BLaER1 treated with 17β-estradiol and CSF1 and Interleukin-3, amounts not matched to agents 10 nM and 100 nM (cell line): Measurements from ENCODE around the gene RTP3.

ENCODE experiments used
- H3K27ac ChIP-seq, 11 experiments: shearing (Covaris generic); formaldehyde crosslinking; 2 replicates each; pipeline ENCODE4 v1.8.1; 2022
- H3K27me3 ChIP-seq, 11 experiments: shearing (Covaris generic); formaldehyde crosslinking; 2 replicates each; pipeline ENCODE4 v1.8.1; 2022
- H3K36me3 ChIP-seq, 11 experiments: shearing (Covaris generic); formaldehyde crosslinking; 2 replicates each; pipeline ENCODE4 v1.8.1; 2022
- H3K4me1 ChIP-seq, 10 experiments: shearing (Covaris generic); formaldehyde crosslinking; 2 replicates each; pipeline ENCODE4 v1.8.1; 2022
- H3K4me2 ChIP-seq, 11 experiments: shearing (Covaris generic); formaldehyde crosslinking; 2 replicates each; pipeline ENCODE4 v1.8.1; 2022
- H3K4me3 ChIP-seq, 10 experiments: shearing (Covaris generic); formaldehyde crosslinking; 2 replicates each; pipeline ENCODE4 v1.8.1; 2022
- H3K9ac ChIP-seq, 11 experiments: shearing (Covaris generic); formaldehyde crosslinking; 2 replicates each; pipeline ENCODE4 v1.8.1; 2022
- H3K9me3 ChIP-seq, 11 experiments: shearing (Covaris generic); formaldehyde crosslinking; replicated peaks in 1 of 11; 2 replicates each; pipeline ENCODE4 v1.8.1; 2022
- H4K20me1 ChIP-seq, 11 experiments: shearing (Covaris generic); formaldehyde crosslinking; 2 replicates each; pipeline ENCODE4 v1.8.1; 2022
- Cebpa-rat ChIP-seq, 11 experiments: shearing (Covaris generic); IDR thresholded peaks; 2 replicates each; pipeline ENCODE4 v1.8.1; 2022

Gene RTP3

DNA sequence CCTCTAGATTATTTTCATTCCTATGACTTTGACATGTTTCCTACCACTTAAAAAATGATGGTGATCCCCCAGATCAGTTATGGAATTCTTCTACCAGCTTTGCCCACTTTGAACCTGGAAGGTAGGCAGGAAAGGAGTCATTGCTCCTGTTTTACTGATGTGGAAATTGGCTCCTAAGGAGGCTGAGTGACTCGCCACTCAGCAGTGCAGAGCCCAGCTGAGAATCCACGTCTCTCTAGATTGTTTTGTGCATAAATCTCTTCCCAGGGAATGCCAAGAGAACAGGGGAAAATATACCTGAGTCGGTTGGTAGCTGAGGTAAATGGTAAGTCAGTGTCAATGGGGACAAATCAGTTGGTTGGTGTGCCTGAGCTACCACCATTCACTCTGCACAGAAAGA lies 37.7 kb upstream of the RTP3 start:
- Histone ChIP-seq H3K9ac (no peak overlapping the region), H3K4me1 (peaks cover 9 to 26% (median 18%) of the 10 kb centered on the region in 10 experiments; a peak in 19 of 20 replicates), H3K27ac (no peak overlapping the region), H3K36me3 (no peaks in the 10 kb centered on the region), H3K4me2 (no peak overlapping the region), H3K9me3 (peaks cover 0 to 17% (median 9%) of the 10 kb centered on the region in 11 experiments; a peak in 11 of 22 replicates), H3K4me3 (no peak overlapping the region), H4K20me1 (no peaks in the 10 kb centered on the region), H3K27me3 (peaks cover 17 to 24% (median 19%) of the 10 kb centered on the region in 11 experiments)
- TF ChIP-seq Cebpa-rat (IDR thresholded peaks at IDR 0.05) = no peak

DNA sequence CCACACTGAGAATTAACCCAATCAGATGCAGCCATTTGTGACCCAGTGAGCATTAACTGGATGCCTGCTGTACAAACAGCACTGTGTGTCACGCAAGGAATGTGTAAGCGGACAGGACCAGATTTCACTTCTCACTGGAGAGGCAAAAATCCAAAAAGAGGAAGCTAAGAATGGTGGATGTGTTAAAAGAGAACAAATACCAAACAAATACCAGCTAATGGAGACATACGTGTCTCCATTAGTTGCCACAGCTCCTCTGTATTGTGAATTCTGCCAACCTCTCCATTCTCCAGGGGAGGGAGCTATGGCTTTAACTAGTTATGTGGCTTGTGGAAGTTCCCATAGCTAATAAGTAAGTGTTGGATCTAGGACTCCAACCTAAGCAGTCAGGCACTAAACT lies 35.7 kb upstream of the RTP3 start:
- Histone ChIP-seq H4K20me1 (no peaks in the 10 kb centered on the region), H3K27me3 (peaks cover 19 to 32% (median 26%) of the 10 kb centered on the region in 11 experiments), H3K4me2 (peak overlapping the region in 3 of 11 experiments; percentile 3 to 67 (median 14); a peak in 2 of 22 replicates), H3K4me3 (no peak overlapping the region), H3K9me3 (peaks cover 0 to 17% (median 9%) of the 10 kb centered on the region in 11 experiments; a peak in 11 of 22 replicates), H3K4me1 (peaks cover 12 to 29% (median 19%) of the 10 kb centered on the region in 10 experiments), H3K36me3 (no peaks in the 10 kb centered on the region), H3K9ac (no peak overlapping the region), H3K27ac (no peak overlapping the region)
- TF ChIP-seq Cebpa-rat (IDR thresholded peaks at IDR 0.05) = no peak

DNA sequence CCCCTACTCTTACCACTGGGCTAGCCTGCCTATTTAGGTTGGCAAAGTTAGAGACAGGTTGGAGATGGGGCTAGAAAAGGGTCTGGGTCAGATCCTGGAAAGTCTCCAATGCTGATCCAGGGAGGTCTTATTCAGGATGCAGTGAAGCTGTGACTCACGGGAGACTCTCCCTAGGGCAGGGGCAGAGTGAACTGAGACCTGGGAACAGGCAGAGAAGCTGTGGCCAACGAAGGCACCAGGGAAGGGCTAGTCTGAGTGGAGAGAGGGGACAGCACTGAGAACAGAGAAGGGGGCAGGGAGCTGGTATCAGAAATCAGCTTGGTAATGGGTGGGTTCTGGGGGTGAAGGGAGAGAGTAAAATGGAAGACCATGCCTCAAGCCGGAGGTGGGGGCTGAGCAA lies 35.3 kb upstream of the RTP3 start:
- Histone ChIP-seq H3K9me3 (peaks cover 0 to 17% (median 9%) of the 10 kb centered on the region in 11 experiments; a peak in 11 of 22 replicates), H3K27me3 (peaks cover 19 to 32% (median 26%) of the 10 kb centered on the region in 11 experiments), H3K9ac (no peak overlapping the region), H3K4me3 (no peak overlapping the region), H3K4me2 (peak overlapping the region in 6 of 11 experiments; percentile 14 to 79 (median 68); a peak in 8 of 22 replicates), H4K20me1 (no peaks in the 10 kb centered on the region), H3K27ac (no peak overlapping the region), H3K36me3 (no peaks in the 10 kb centered on the region), H3K4me1 (peaks cover 12 to 29% (median 19%) of the 10 kb centered on the region in 10 experiments)
- TF ChIP-seq Cebpa-rat (IDR thresholded peaks at IDR 0.05) = no peak

DNA sequence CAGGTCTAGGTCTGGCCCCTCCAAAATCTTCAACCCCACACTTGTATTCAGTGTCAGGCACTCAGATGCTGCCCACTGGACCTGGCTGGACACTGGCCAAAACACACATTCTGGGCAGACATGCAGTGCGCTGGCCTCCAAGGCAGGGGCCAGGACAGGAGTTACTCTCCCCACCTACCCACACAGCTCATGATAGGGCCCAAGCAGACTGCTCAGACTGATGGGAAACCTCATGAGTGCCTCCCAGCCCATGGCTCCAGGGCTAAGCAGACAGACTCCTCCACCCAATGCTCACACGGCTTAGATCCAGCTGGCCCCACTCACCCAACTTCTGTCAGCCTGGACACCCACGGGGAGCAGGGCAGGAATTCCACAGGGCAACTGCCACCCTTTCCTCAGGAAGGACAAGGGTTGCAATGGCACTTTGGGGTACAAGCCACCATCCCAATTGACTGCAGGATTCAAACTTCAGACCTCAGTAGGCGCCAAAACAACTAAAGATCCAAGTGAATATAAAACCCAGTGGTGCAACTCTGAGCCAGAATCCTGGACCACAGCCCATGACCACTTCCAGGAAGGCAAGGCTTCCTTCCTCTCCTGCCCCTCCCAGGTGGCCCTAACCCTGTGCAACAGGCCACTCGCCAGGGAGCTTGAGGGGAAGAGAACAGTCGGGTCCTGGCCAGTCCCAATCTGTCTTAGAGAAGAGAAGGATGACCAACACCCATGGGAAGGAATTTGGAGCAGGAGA lies 34.5 kb upstream of the RTP3 start:
- peaks cover 12 to 29% (median 19%) of the 10 kb centered on the region in 10 experiments for H3K4me1 ChIP-seq
- no peak for TF ChIP-seq Cebpa-rat (IDR thresholded peaks at IDR 0.05)
- H4K20me1 ChIP-seq = no peaks in the 10 kb centered on the region
- H3K9me3 ChIP-seq = peaks cover 0 to 17% (median 9%) of the 10 kb centered on the region in 11 experiments; a peak in 11 of 22 replicates
- no peak overlapping the region for H3K9ac ChIP-seq
- peak overlapping the region; percentile 23 to 79 (median 65) for H3K4me2 ChIP-seq
- no peaks in the 10 kb centered on the region for H3K36me3 ChIP-seq
- peak overlapping the region in 1 of 11 experiments; percentile 43; a peak in 2 of 22 replicates for H3K27ac ChIP-seq
- H3K4me3 ChIP-seq = no peak overlapping the region
- H3K27me3 ChIP-seq = peaks cover 19 to 32% (median 26%) of the 10 kb centered on the region in 11 experiments

DNA sequence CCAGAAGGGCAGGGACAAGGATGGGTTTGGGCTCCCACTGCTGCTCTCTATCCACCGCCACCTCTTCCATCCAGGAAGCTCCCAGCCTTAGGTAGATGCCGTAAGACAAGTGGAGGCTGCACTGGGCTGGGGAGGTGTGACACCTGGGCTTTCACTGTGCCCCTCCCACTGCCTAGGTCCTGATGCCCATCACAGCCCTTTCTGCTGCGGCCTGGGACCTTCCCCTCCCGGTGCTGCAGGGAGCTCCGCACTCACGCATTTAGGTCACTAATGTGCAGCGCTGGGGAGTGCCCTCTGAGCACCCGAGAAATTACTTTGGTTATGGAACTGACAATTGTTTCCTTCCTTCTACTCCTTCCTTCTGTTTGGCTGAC lies 33.9 kb upstream of the RTP3 start:
- TF ChIP-seq Cebpa-rat (IDR thresholded peaks at IDR 0.05) = no peak
- H3K36me3 ChIP-seq = no peaks in the 10 kb centered on the region
- H4K20me1 ChIP-seq = no peaks in the 10 kb centered on the region
- H3K27me3 ChIP-seq = peaks cover 19 to 32% (median 26%) of the 10 kb centered on the region in 11 experiments
- peak overlapping the region; percentile 23 to 79 (median 65) for H3K4me2 ChIP-seq
- no peak overlapping the region for H3K4me3 ChIP-seq
- no peak overlapping the region for H3K27ac ChIP-seq
- no peak overlapping the region for H3K9ac ChIP-seq
- H3K9me3 ChIP-seq = peaks cover 0 to 17% (median 9%) of the 10 kb centered on the region in 11 experiments; a peak in 11 of 22 replicates
- peaks cover 12 to 29% (median 19%) of the 10 kb centered on the region in 10 experiments for H3K4me1 ChIP-seq

DNA sequence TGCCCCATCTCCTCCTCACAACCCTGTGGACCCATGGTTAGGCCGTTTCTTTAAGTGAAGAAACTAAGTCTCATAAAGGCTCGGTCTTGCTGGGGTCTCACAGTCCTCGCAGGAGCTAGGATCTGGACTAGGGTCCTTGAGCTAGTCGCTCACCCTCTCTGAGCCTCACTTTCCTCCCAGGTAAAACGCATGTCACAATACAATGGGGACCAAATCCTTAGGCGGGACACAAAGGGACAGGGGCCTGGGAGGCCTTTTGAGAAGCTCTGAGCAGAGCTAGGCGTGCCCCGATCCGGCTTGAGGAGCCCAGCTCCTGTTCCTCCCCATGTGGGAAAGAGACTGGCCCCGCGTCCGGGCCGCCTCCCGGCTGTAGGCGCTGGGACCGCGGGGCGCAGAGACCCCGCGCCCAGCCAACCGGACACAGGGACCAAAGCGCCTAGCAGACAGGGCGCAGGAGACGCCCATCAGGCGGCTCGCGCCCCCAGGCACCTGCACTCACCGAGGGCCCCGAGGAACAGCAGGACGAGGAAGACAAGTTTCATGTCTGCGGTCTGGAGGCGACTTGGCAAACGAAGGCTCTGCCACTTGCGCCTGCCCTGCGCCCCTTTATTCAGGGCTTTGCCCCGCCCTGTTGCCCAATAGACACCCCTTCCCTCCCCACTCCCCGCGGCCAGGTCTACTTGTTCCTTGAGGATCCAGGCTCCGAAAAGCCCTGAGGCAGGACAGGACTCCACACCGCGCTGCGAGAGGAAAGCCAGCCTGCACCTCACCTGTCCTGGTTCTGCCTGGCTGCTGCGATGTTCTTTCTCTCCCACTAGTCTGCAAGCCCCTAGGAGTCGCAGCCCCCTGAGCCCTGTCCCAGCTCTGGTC lies 33.2 kb upstream of the RTP3 start, which contains the start of gene LTF:
LTF (minus strand) TSS at position 580 of the 870 bp plus-strand sequence; CDS start at position 542, 38 bp downstream.
- H3K4me2 ChIP-seq = peak within 1 kb of the TSS; percentile 23 to 79 (median 65); a peak in 21 of 22 replicates
- TF ChIP-seq Cebpa-rat (IDR thresholded peaks at IDR 0.05) = no peak
- no peaks in the 10 kb centered on the region for H4K20me1 ChIP-seq
- H3K36me3 ChIP-seq = no peaks in the 10 kb centered on the region
- H3K27ac ChIP-seq = no peak within 1 kb of the TSS
- peaks cover 19 to 32% (median 26%) of the 10 kb centered on the region in 11 experiments for H3K27me3 ChIP-seq
- no peak within 1 kb of the TSS for H3K4me3 ChIP-seq
- H3K9me3 ChIP-seq = peaks cover 0 to 17% (median 9%) of the 10 kb centered on the region in 11 experiments; a peak in 11 of 22 replicates
- H3K4me1 ChIP-seq = peaks cover 15 to 29% (median 21%) of the 10 kb centered on the region in 10 experiments
- H3K9ac ChIP-seq = no peak within 1 kb of the TSS

DNA sequence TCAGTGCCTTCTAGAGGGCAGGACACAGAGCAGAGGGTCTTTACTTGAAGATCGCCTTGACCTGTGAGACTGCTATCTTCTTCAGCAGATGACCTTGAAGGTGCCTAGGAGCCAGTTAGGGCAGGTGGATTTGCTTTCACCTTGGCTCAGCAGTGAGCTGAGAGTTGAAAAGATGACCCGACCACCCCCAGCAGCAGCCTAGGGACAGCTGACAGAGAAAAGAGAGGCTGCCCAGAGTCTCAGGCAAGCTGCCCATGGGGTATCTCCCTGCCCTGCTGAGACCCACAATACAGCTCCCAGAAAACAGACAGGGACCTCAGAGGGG lies 32.6 kb upstream of the RTP3 start:
- H3K9me3 ChIP-seq = peaks cover 0 to 13% (median 9%) of the 10 kb centered on the region in 11 experiments; a peak in 11 of 22 replicates
- no peak overlapping the region for H3K9ac ChIP-seq
- no peak for TF ChIP-seq Cebpa-rat (IDR thresholded peaks at IDR 0.05)
- no peaks in the 10 kb centered on the region for H3K36me3 ChIP-seq
- H3K27ac ChIP-seq = no peak overlapping the region
- H3K27me3 ChIP-seq = peaks cover 19 to 32% (median 26%) of the 10 kb centered on the region in 11 experiments
- H3K4me3 ChIP-seq = no peak overlapping the region
- no peak overlapping the region for H3K4me2 ChIP-seq
- H3K4me1 ChIP-seq = peaks cover 15 to 31% (median 23%) of the 10 kb centered on the region in 10 experiments
- H4K20me1 ChIP-seq = no peaks in the 10 kb centered on the region

DNA sequence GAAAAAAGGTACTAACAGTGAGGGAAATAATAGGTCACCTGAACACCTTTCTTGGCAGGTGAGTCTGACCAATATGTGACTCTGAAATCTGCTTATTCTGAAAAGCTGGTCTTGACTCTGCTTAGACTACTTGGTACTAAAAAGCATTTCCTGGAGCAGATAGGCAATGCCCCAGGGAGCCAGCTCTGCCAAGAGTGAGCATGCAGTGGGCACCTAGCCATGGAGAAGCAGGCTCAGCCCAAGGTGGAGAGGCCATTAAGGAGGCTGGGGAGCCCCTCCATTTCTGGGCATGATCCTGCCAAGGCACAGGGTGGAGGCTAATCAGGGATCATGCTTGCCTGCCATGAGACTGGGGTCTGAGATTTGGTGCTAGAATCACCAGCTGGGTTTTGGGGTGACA lies 31.5 kb upstream of the RTP3 start:
- no peak for TF ChIP-seq Cebpa-rat (IDR thresholded peaks at IDR 0.05)
- Histone ChIP-seq H3K4me3 (no peak overlapping the region), H3K36me3 (no peaks in the 10 kb centered on the region), H3K9ac (no peak overlapping the region), H3K4me2 (peak overlapping the region in 8 of 11 experiments; percentile 2 to 53 (median 42); a peak in 15 of 22 replicates), H4K20me1 (no peaks in the 10 kb centered on the region), H3K27me3 (peaks cover 19 to 32% (median 26%) of the 10 kb centered on the region in 11 experiments), H3K27ac (no peak overlapping the region), H3K4me1 (peaks cover 15 to 31% (median 23%) of the 10 kb centered on the region in 10 experiments), H3K9me3 (peaks cover 0 to 6% (median 2%) of the 10 kb centered on the region in 11 experiments; a peak in 9 of 22 replicates)
